HCT116 (cell line): ENCODE results near the gene WSCD1. TPM values are rescaled to one million over a fixed set of nuclear protein-coding genes. Genes with fewer than 3 reads are reported as not detected.

ENCODE experiments used
- ATAC-seq: fragments of 200-7000 bp; cut with Tn5 transposase; 2 replicates; pipeline ENCODE4 v1.9.1; 2020; ENCODE audit warnings: mild to moderate bottlenecking, moderate library complexity
- BruUV-seq: library from RNA; stranded (reverse); fragments of 400-500 nt; replicated peaks from 2 replicates; lab custom pipeline; 2021; lab: Mats Ljungman, UMichigan
- CTCF ChIA-PET: fragments of 300-600 bp; sonication (Branson Sonifier 250); formaldehyde crosslinking; loops from one replicate; lab custom pipeline; 2021; ENCODE audit warnings: antibody characterized with exemption; lab: Charles Lee
- POLR2A ChIA-PET: fragments of 300-600, 350-600 bp; sonication (Branson Sonifier 250); formaldehyde crosslinking; loops from one replicate; lab custom pipeline; 2021; ENCODE audit warnings: antibody characterized with exemption; lab: Charles Lee
- RAD21 ChIA-PET, 2 experiments: fragments of 300-600 bp; sonication (Branson Sonifier 250); formaldehyde crosslinking; loops; one replicate each; lab custom pipeline; 2023; ENCODE audit warnings: low total read pairs in 2 of 2; ENCODE audit not compliant: uncharacterized antibody in 2 of 2, unreplicated experiment in 2 of 2, low non-redundant PET in 1 of 2; lab: Charles Lee
- DNase-seq: peaks from one replicate; pipeline ENCODE4 v3.0.0-alpha.2; 2010; ENCODE audit warnings: low read depth, low spot score
- H2AFZ ChIP-seq: fragments of 200-600 bp; shearing (Covaris generic), sonication (generic); 2 replicates; pipeline ENCODE4 v1.6.1; 2017; ENCODE audit warnings: low read depth, mixed run types, mixed read lengths, antibody characterized with exemption, low read length; ENCODE audit not compliant: poor library complexity, severe bottlenecking
- H3K27ac ChIP-seq: 2 replicates; pipeline ENCODE4 v1.5.1; 2012; ENCODE audit warnings: low read depth, low read length
- H3K27me3 ChIP-seq: fragments of 200-600 bp; sonication (generic); 2 replicates; pipeline ENCODE4 v1.6.1; 2016; ENCODE audit warnings: mixed run types, low read length, mixed read lengths; ENCODE audit not compliant: insufficient read depth
- H3K36me3 ChIP-seq, 2 experiments: fragments of 200-500 bp in 1 of 2; fragments of 200-600 bp in 1 of 2; sonication (Bioruptor generic) in 1 of 2; sonication (generic) in 1 of 2; 2 replicates each; pipeline versions ENCODE4 v1.5.1 to v1.6.1; 2014 to 2016; ENCODE audit warnings: low read length in 2 of 2, inconsistent platforms in 1 of 2, mixed read lengths in 1 of 2, mixed run types in 1 of 2; ENCODE audit not compliant: insufficient read depth in 2 of 2, control insufficient read depth in 1 of 2
- H3K4me1 ChIP-seq, 2 experiments: fragments of 200-600 bp in 1 of 2; sonication (generic) in 1 of 2; 2 replicates each; pipeline versions ENCODE4 v1.5.1 to v1.6.1; 2012 to 2017; ENCODE audit warnings: low read length in 2 of 2, inconsistent platforms in 1 of 2, mild to moderate bottlenecking in 1 of 2, mixed read lengths in 1 of 2, mixed run types in 1 of 2, moderate library complexity in 1 of 2; ENCODE audit not compliant: insufficient read depth in 2 of 2, control insufficient read depth in 1 of 2
- H3K4me2 ChIP-seq: fragments of 200-600 bp; sonication (generic); 2 replicates; pipeline ENCODE4 v1.6.1; 2017; ENCODE audit warnings: mixed run types, low read length, mixed read lengths
- H3K4me3 ChIP-seq, 2 experiments: fragments of 200-600 bp in 1 of 2; sonication (generic) in 1 of 2; replicated peaks in 1 of 2; 2 replicates each; pipeline ENCODE4 v1.5.1; 2011 to 2016; ENCODE audit warnings: low read length in 2 of 2, control low read depth in 1 of 2, low read depth in 1 of 2, mild to moderate bottlenecking in 1 of 2, mixed read lengths in 1 of 2, mixed run types in 1 of 2
- H3K79me2 ChIP-seq: fragments of 200-600 bp; sonication (generic); 2 replicates; pipeline ENCODE4 v1.6.1; 2017; ENCODE audit warnings: mild to moderate bottlenecking, mixed run types, low read length, moderate library complexity, mixed read lengths; ENCODE audit not compliant: insufficient read depth
- H3K9ac ChIP-seq: fragments of 200-600 bp; sonication (generic); 2 replicates; pipeline ENCODE4 v1.6.1; 2016; ENCODE audit warnings: low read length, mixed read lengths
- H3K9me2 ChIP-seq: fragments of 200-600 bp; sonication (generic), shearing (Covaris generic); 2 replicates; pipeline ENCODE4 v1.6.1; 2017; ENCODE audit warnings: mixed run types, mild to moderate bottlenecking, moderate library complexity; ENCODE audit not compliant: insufficient read depth
- H3K9me3 ChIP-seq, 2 experiments: fragments of 200-500 bp in 1 of 2; fragments of 200-600 bp in 1 of 2; sonication (Bioruptor generic) in 1 of 2; sonication (generic) in 1 of 2; 2 replicates each; pipeline ENCODE4 v1.6.1; 2014 to 2017; ENCODE audit warnings: low read length in 2 of 2, mixed read lengths in 2 of 2, inconsistent platforms in 1 of 2, low read depth in 1 of 2, mild to moderate bottlenecking in 1 of 2, mixed run types in 1 of 2, moderate library complexity in 1 of 2; ENCODE audit not compliant: control insufficient read depth in 1 of 2, insufficient read depth in 1 of 2
- H4K20me1 ChIP-seq: fragments of 200-600 bp; sonication (generic), shearing (Covaris generic); 2 replicates; pipeline ENCODE4 v1.6.1; 2017; ENCODE audit warnings: mixed run types, mild to moderate bottlenecking, moderate library complexity; ENCODE audit not compliant: insufficient read depth
- CEBPB ChIP-seq: IDR thresholded peaks from 2 replicates; pipeline ENCODE4 v1.6.1; 2012; ENCODE audit warnings: low read depth
- ELF1 ChIP-seq: IDR thresholded peaks from 2 replicates; pipeline ENCODE4 v1.6.1; 2012; ENCODE audit warnings: low read depth, borderline replicate concordance
- EZH2 ChIP-seq: fragments of 200-600 bp; sonication (generic); IDR thresholded peaks from 2 replicates; pipeline ENCODE4 v1.6.1; 2017; ENCODE audit warnings: antibody characterized with exemption, mixed run types
- FOSL1 ChIP-seq: IDR thresholded peaks from 2 replicates; pipeline ENCODE4 v1.6.1; 2012; ENCODE audit warnings: low read depth
- JUND ChIP-seq: IDR thresholded peaks from 2 replicates; pipeline ENCODE4 v1.6.1; 2012
- RAD21 ChIP-seq: IDR thresholded peaks from 2 replicates; pipeline ENCODE4 v1.6.1; 2012; ENCODE audit warnings: low read depth, mild to moderate bottlenecking
- SIN3A ChIP-seq: IDR thresholded peaks from 2 replicates; pipeline ENCODE4 v1.6.1; 2012; ENCODE audit warnings: low read depth
- SP1 ChIP-seq: IDR thresholded peaks from 2 replicates; pipeline ENCODE4 v1.6.1; 2012; ENCODE audit warnings: low read depth
- TCF7L2 ChIP-seq: IDR thresholded peaks from 2 replicates; pipeline ENCODE4 v1.7.0; 2011; ENCODE audit warnings: borderline replicate concordance, inconsistent platforms; ENCODE audit not compliant: insufficient read depth, insufficient read length; ENCODE audit errors: extremely low read depth
- YY1 ChIP-seq: IDR thresholded peaks from 2 replicates; pipeline ENCODE4 v1.6.1; 2011; ENCODE audit warnings: low read length, low read depth, moderate library complexity, mild to moderate bottlenecking; ENCODE audit not compliant: insufficient replicate concordance; ENCODE audit errors: extremely low read depth
- ZFX ChIP-seq: fragments of 450-650 bp; IDR thresholded peaks from 2 replicates; pipeline ENCODE4 v1.6.1; 2017
- ZNF274 ChIP-seq: fragments of 200-500 bp; sonication (Bioruptor generic); IDR thresholded peaks from 2 replicates; pipeline ENCODE4 v1.6.1; 2014; ENCODE audit warnings: mild to moderate bottlenecking, low read depth, low read length, inconsistent platforms
- intact Hi-C: fragments of 100-400 bp; cut with micrococcal nuclease; formaldehyde crosslinking; loops from 2 replicates; pipeline ENCODE4 v1.10.0; 2022
- total RNA-seq: library from RNA; stranded (reverse); gene quantifications from one replicate; pipeline ENCODE4 v1.2.1, GENCODE V29; 2021; ENCODE audit not compliant: unreplicated experiment
- TF ChIP-seq, protein P1 (sequence below): IDR thresholded peaks from 2 replicates; pipeline ENCODE4 v1.6.1; 2012; ENCODE audit warnings: low read depth
- TF ChIP-seq, protein P2 (sequence below): IDR thresholded peaks from 2 replicates; pipeline ENCODE4 v1.6.1; 2012
- TF ChIP-seq, protein P3 (sequence below): IDR thresholded peaks from 2 replicates; pipeline ENCODE4 v1.6.1; 2011; ENCODE audit warnings: mild to moderate bottlenecking, low read length, moderate library complexity; ENCODE audit not compliant: insufficient replicate concordance; ENCODE audit errors: extremely low read depth

Gene WSCD1
- total RNA-seq, 1 experiment from 2014 or later: 0.15 TPM

DNA sequence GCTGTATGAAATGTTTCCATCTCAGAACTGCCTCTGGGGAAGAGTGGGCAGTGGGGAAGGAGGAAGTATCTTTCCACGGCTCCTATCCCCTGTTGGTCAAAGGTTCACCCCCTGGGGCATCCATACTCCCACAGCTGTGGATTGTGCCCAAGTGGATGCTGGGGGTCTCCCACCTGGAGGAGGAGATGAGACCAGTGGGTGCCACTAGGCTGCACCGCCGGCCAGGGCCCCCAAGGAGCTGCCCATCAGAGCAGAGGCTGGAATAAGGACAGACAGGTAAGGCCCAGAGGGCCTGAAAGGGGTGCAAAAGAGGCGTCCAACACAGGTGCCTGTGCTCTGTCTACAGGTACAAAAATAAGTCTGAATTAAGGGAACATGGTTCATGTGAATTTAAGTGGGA is 87.5 kb downstream of the WSCD1 start:
- H3K4me2 ChIP-seq: no peak overlapping the region
- no peak overlapping the region for H2AFZ ChIP-seq
- H3K36me3 ChIP-seq: no peaks in the 10 kb centered on the region
- ATAC-seq (no peak), DNase-seq (no peak)
- no peaks in the 10 kb centered on the region for H3K79me2 ChIP-seq
- H3K27me3 ChIP-seq: peaks cover 37% of the 10 kb centered on the region
- BruUV-seq: no TSS peak
- no peaks in the 10 kb centered on the region for H3K9me3 ChIP-seq
- POLR2A ChIA-PET: no interaction called here
- intact Hi-C loops: no loop called here
- H3K27ac ChIP-seq: no peak overlapping the region
- no peaks in the 10 kb centered on the region for H3K9me2 ChIP-seq
- no peaks in the 10 kb centered on the region for H3K4me1 ChIP-seq
- TF ChIP-seq EZH2: no peak
- no peak for TF ChIP-seq RAD21
- RAD21 ChIA-PET: no interaction called here
- no peaks in the 10 kb centered on the region for H4K20me1 ChIP-seq
- CTCF ChIA-PET: no interaction called here
- no peak overlapping the region for H3K4me3 ChIP-seq
- H3K9ac ChIP-seq: no peak overlapping the region

DNA sequence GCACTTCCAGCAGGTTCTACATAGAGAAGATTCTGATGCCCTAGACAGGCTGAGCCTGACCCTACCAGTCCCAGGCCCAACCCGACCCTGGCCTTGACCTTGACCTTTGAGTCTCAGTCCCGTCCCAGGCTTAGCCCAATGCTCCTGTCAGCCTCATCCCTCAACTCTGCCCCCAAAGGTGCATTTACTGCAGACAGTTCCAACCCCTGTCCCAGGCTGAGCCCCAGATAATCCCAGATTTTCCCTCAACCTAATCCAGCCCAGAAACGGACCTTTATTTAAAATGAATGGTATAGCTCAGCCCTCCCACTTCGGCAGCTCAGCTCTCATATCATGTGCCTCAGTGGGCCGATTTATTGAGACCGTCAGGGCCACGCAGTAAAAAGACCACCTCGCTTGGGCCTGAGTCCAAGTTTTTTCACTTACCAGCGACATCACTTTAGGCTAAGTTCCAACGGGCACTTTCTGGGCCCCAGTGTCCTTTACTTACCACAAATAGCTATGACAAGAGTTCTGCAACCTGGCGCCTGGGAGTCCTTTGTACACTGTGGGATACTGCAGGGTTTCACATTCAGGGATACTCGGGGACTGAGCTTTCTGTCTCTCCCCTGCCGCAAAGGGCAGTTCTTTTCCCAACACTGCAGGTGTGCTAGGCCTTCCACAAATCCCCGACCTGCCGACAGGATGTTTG is 89.5 kb downstream of the WSCD1 start:
- Histone ChIP-seq H3K27me3 (peaks cover 37% of the 10 kb centered on the region), H4K20me1 (no peaks in the 10 kb centered on the region), H3K9ac (no peak overlapping the region), H3K9me3 (no peaks in the 10 kb centered on the region), H3K4me3 (no peak overlapping the region), H3K9me2 (no peaks in the 10 kb centered on the region), H3K4me2 (no peak overlapping the region), H3K4me1 (no peaks in the 10 kb centered on the region), H2AFZ (no peak overlapping the region), H3K36me3 (no peaks in the 10 kb centered on the region), H3K79me2 (no peaks in the 10 kb centered on the region), H3K27ac (no peak overlapping the region)
- ChIA-PET POLR2A (no interaction called here), CTCF (no interaction called here), RAD21 (no interaction called here)
- ATAC-seq (no peak), DNase-seq (no peak)
- TF ChIP-seq, protein P1, sequence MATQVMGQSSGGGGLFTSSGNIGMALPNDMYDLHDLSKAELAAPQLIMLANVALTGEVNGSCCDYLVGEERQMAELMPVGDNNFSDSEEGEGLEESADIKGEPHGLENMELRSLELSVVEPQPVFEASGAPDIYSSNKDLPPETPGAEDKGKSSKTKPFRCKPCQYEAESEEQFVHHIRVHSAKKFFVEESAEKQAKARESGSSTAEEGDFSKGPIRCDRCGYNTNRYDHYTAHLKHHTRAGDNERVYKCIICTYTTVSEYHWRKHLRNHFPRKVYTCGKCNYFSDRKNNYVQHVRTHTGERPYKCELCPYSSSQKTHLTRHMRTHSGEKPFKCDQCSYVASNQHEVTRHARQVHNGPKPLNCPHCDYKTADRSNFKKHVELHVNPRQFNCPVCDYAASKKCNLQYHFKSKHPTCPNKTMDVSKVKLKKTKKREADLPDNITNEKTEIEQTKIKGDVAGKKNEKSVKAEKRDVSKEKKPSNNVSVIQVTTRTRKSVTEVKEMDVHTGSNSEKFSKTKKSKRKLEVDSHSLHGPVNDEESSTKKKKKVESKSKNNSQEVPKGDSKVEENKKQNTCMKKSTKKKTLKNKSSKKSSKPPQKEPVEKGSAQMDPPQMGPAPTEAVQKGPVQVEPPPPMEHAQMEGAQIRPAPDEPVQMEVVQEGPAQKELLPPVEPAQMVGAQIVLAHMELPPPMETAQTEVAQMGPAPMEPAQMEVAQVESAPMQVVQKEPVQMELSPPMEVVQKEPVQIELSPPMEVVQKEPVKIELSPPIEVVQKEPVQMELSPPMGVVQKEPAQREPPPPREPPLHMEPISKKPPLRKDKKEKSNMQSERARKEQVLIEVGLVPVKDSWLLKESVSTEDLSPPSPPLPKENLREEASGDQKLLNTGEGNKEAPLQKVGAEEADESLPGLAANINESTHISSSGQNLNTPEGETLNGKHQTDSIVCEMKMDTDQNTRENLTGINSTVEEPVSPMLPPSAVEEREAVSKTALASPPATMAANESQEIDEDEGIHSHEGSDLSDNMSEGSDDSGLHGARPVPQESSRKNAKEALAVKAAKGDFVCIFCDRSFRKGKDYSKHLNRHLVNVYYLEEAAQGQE: no peak
- TF ChIP-seq, protein P2, sequence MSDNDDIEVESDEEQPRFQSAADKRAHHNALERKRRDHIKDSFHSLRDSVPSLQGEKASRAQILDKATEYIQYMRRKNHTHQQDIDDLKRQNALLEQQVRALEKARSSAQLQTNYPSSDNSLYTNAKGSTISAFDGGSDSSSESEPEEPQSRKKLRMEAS: no peak
- TF ChIP-seq TCF7L2 (no peak), YY1 (no peak), SP1 (no peak), RAD21 (no peak), ZFX (no peak), SIN3A (no peak), ZNF274 (no peak), FOSL1 (no peak), ELF1 (no peak), CEBPB (no peak), JUND (no peak)
- TF ChIP-seq, protein P3, sequence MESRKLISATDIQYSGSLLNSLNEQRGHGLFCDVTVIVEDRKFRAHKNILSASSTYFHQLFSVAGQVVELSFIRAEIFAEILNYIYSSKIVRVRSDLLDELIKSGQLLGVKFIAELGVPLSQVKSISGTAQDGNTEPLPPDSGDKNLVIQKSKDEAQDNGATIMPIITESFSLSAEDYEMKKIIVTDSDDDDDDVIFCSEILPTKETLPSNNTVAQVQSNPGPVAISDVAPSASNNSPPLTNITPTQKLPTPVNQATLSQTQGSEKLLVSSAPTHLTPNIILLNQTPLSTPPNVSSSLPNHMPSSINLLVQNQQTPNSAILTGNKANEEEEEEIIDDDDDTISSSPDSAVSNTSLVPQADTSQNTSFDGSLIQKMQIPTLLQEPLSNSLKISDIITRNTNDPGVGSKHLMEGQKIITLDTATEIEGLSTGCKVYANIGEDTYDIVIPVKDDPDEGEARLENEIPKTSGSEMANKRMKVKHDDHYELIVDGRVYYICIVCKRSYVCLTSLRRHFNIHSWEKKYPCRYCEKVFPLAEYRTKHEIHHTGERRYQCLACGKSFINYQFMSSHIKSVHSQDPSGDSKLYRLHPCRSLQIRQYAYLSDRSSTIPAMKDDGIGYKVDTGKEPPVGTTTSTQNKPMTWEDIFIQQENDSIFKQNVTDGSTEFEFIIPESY: no peak
- intact Hi-C loops: no loop called here
- BruUV-seq: no TSS peak
